Measurements from ENCODE around the gene EZR.
"Not testable (repeated sequence)": the region's sequence is repeated elsewhere in the genome, so short reads cannot be mapped to it uniquely, and the experiment has no call there.

Gene EZR

DNA sequence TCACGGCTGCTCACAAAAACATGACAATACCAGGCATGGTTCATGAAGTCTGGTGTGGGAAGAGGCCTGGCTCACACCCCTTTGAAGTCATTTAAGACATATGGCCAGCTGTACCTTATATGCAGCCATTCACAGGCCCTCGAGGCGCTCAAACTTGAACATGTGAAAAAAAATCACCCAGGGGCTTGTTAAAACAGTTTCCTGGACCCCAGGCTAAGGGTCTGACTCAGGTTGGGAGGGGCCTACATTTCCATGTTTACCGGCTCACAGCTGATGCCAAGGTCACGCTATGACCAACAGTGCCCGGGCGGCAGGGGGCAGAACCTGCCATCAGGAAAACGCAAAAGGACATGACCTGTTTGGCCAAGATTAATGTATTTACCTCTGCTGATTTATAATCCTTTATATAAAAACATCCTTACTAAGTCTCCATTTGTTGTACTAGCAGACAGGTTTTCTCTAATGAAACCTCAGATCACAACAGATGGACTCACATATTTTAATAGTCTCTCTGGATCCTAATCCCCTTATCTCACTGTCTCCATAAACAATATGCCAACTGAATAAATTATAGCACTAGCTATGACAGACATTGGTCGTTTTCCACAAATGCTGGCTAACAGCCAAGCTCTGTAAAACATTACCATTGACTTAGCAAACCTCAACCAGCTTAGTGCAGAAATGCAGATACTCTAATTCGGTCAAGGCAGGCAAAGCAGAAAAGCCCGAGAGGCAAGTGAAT, 19.9 kb downstream of the EZR start:
- DNase-seq (ENCODE audit: low read depth in 2 of 3, low spot score in 2 of 3), result no peak

DNA sequence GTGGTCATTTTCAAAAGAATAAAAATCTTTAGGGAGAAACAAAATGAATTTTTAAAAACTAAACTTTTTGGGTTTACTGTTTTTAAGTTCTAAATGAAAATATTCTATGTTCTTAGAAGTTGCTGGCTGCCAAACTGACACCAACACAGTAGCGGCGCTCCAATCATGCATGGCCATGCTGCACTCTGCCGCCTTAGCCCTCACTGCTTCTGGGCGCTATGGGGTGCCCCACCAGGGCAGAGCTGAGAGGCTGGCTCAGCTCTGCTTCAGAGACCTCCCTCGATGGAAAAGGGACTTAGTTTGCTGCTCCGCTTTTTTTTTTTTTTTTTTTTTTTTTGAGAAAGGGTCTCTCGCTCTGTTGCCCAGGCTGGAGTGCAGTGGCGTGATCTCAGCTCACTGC, 20.9 kb downstream of the EZR start:
- DNase-seq (ENCODE audit: low read depth in 2 of 3, low spot score in 2 of 3), result no peak

DNA sequence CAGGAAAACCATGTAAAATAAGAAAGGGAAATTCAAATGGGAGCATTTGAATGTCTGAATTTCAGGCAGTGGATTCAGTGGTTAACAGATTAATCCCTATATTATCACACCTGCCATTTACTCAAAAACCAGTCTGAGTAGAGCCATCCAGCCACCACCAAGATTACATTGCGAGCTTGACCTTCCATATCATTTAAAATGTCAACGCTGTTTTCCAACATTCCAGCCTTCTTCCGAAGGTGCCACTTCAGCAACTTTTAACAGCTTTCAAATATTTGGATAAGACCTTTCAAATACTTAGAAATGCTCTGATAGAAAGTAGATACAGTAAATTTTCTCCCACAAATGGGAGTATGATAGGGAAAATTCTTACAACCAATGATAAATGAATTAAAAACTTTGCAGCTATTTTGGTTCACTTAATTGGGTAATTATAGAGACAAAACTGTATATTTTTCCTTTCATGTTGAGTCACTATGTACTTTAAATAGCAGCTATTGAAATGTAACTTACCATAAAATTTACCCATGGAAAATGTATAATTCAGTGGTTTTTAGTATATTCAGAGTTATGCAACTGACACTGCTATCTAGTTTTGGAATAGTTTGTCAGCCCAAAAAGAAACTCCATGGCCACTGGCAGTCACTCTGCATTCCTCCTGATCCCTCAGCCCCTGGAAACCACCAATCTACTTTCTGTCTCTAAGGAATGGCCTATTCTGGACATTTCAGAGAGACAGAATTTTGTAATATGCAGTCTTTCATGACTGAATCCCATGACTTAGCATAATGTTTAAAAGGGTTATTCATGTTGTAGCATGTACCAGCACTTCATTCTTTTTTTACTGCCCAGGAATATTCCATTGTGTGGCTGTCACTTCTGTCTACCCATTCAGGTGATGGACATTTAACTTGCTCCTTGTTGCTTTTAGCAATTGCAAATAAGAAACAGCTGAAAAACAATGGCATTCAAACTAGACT, 21.5 kb downstream of the EZR start:
- DNase-seq (ENCODE audit: low read depth in 2 of 3, low spot score in 2 of 3), result no peak

DNA sequence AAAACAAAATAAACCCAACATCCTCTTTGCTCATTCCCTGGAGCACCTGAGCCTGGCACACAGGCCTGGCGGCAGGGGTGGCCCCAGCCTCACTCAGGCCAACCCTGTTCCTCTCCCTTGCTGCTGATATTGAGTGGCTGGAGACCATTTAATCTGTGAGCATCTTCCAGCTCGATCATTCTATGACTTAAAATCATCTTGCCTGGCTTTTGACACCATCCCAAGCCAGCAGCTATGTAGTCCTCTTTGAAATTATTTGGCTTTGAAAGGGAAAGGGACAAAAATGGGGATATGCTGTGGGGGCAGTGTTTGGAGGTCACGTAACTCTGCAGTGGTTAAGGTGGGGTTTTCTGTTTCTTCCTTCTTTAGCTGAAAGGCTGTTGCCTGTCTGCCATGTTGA, 22.8 kb downstream of the EZR start:
- no peak for DNase-seq (ENCODE audit: low read depth in 2 of 3, low spot score in 2 of 3)

DNA sequence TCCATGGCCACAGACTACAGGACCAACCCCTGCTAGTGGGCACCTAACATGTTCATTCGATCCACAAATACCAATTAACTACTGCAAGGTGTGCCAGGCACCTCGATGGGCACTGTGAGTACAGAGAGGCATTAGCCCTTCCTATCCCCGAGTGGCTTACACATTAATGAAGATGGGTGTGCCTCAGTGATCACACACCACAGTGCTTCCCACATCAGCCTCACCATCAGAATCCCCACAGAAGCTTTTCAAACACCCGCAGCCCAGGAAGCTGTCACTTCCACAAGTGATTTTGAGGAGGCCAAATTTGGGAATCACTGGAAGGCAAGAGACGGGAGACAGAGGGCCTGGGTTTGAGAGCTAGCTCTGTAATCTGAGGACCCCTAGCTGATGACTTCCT, 23.7 kb downstream of the EZR start:
- no peak for DNase-seq (ENCODE audit: low read depth in 2 of 3, low spot score in 2 of 3)

DNA sequence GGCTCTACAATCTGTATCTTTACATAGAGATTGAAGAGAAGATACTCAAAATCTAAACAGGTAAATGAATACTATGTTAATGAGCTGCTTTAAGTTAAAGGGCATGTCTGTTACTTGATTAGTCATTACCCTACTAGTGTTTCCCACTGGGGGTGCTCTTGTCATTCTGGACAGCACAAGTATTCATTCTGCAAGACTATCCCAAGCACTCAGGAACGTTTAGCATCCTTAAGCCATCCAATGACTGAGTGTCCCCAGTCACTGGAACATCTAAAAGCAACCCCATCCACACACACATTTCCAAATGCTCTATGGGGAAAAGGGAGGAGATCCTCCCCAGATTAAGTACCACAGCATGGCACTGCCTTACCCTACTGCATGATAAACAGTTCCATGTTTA, 25.7 kb downstream of the EZR start:
- no peak for DNase-seq (ENCODE audit: low read depth in 2 of 3, low spot score in 2 of 3)

DNA sequence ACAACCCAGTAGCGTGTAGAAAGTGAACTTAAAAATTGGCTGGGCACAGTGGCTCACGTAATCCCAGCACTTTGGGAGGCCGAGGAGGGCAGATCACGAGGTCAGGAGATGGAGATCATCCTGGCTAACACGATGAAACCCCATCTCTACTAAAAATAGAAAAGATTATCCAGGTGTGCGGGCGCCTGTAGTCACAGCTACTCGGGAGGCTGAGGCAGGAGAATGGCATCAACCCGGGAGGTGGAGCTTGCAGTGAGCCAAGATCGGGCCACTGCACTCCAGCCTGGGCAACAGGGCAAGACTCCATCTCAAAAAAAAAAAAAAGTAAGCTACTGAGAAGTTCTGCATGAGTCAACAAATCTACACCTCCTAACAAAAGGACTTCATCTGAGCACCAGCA, 26.7 kb downstream of the EZR start:
- DNase-seq (ENCODE audit: low read depth in 2 of 3, low spot score in 2 of 3), result not testable (repeated sequence)

DNA sequence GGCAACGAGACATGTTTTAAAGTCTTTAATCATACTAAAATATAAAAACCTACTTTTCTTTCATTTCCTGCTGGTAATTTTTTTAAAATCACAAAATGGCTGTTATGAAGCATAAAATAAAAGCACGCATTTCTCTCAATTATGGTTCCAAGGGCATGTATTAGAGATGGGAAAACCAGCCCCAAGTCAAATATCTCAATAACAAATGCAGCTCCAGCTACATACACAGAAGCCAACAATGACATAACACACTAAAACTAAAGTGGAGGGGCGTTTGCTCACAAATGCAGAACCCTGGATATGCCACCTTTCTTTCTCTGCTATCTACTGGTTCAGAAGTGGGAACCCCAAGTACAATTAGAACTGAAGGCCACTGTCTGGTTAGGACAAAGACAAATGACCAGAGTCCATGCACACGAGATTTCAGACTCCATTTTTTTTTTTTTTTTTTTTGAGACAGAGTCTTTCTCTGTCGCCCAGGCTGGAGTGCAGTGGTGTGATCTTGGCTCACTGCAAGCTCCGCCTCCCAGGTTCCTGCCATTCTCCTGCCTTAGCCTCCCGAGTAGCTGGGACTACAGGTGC, 27.8 kb downstream of the EZR start:
- DNase-seq (ENCODE audit: low read depth in 2 of 3, low spot score in 2 of 3), result no peak

DNA sequence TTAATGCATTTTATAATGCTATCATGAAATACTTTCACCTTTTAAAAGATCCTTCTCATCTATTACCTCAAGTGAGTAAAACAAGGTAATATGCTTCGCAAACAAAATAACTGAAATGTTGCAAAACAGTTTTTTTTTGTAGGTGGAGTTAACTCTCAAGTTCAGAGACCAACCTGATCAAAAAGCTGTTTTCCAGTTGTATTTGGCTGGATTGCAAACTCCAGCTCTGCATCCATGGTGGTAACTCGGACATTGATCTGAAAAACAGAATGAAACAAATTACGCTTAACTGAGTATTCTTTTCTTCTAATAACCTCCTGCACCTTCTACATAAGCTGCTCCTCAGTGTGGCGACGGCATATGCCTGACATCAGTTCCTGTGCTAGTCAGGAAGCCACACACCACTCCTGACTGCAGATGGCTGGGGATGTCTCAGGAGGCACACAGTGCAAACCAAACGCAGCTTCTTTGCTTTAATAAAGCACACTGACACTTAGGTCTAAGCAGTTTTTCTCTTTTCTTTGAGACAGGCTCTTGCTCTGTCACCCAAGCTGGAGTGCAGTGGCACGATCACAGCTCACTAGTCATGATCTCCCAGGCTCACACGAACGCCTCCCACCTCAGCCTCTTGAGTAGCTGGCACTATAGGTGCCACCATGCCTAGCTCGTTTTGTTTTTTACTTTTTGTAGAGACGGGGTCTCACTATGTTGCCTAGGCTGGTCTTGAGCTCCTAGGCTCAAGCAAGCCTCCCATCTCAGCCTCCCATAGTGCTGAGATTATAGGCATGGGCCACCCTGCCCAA, 29.9 kb downstream of the EZR start:
- no peak for DNase-seq (ENCODE audit: low read depth in 2 of 3, low spot score in 2 of 3)

DNA sequence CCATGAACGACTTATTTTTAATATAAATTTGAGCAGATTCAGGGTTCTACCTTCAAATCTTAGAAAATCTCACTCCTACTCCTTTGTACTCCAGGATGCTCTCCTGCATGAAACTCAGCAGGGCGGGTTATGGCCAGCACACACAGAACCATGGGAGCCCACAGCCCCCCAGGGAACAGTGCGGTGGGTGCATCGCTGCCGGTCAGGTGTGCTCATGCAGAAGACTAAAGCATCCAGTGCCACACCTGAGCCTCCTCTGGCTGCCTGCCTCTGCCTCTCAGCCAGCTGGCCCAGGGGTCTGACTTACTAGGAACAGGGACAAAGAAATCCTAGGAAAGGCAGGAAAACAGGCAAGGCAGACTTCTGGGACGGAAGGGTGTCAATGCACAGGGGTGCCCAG, 31.8 kb downstream of the EZR start:
- no peak for DNase-seq (ENCODE audit: low read depth in 2 of 3, low spot score in 2 of 3)

DNA sequence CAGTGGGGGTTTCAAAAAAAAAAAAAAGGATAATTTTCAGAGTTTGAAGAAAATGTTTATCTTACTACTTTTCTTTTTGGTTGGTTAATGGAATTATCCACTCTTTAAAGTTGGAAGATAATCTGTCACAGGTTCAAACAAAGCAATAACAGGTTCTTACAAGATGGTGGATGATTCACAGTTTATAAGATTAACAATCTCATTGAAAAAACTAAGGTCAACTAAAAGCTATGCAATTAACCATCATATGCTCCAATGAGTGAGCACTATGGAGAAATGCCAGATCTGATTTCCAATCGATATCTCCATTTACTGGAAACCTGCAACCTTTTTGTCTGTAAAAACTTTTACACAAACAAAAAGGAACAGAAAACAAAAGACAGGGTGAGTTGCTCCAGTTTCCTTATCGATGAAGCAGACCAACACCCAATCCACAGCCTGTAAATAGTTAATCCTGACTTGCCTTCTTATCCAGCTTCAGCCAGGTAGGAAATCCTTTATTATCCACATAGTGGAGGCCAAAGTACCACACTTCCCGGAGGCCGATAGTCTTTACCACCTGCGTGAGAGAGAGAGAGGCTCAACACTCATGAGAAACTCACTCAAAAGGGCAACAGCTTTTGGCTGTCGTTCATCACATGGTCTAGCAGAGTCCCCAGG, 32.4 kb downstream of the EZR start:
- no peak for DNase-seq (ENCODE audit: low read depth in 2 of 3, low spot score in 2 of 3)

DNA sequence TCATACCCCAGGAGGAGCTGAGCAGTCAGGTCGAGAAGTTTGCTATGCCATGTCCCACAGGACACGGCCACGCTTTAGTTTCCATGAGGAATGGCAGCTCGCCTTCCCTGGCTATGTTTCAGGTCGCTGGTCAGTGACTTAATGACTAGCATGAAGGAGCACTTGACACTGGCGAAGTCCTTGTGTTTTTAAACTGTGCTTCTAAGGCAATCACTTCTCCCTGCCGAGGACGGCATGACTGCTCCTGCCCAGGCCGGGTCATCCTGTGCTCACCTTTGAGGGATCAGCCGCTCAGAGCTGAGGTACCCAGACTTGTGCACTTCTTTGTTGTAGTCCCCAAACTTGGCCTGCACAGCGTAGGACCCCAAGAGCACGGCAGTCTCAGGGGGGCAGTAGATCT, 34.1 kb downstream of the EZR start:
- no peak for DNase-seq (ENCODE audit: low read depth in 2 of 3, low spot score in 2 of 3)

DNA sequence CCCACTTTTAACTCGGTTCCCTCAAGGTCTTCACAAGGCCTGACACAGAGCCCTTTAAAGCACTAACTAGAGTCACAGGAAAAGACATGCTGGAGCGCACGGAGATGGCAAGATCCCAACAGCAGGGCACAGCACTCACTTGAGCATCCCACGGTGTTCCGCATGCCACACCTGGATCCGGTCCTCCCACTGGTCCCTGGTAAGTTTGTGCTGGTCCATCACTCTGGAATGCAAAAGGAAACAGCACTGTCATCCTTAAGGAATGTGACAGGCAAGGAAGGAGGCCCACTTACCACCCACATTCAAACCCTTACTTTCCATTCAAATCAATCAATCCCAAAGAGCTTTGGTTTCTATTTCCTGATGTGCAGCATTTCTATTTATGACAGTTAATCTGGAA, 34.7 kb downstream of the EZR start:
- no peak for DNase-seq (ENCODE audit: low read depth in 2 of 3, low spot score in 2 of 3)

DNA sequence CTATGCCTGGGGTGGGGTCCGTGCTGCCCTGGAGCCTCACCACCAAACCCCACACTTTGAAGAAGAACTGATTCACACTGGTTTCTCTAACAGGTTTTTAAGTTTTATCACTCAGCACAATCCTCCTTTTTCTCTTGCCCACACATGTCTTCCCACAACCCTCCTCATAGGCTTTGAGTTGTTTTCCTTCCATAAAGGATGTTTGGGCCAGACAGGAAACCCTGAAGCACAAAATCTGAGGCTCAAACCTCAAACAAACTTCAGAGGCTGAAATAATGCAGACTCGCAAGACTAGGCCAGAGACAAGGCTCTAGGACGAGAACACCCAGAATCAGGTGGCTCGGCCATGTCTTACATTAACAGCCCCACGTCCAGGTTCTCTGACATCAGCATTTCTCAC, 35.3 kb downstream of the EZR start:
- no peak for DNase-seq (ENCODE audit: low read depth in 2 of 3, low spot score in 2 of 3)

DNA sequence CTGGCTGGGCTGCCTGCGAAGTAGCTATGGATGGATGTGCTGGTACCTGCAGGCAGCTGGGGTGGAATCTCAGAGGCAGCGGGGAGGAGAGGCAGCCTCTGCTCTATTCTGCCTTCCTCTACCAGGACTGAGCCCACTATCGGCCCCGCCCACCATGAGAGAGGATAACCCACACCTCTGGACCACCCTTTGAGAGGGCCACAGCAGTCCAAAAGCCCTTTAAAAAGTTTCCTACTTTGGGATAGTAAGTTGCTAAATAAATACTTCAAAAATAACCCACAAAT, 36.1 kb downstream of the EZR start:
- DNase-seq (ENCODE audit: low read depth in 2 of 3, low spot score in 2 of 3), result no peak

DNA sequence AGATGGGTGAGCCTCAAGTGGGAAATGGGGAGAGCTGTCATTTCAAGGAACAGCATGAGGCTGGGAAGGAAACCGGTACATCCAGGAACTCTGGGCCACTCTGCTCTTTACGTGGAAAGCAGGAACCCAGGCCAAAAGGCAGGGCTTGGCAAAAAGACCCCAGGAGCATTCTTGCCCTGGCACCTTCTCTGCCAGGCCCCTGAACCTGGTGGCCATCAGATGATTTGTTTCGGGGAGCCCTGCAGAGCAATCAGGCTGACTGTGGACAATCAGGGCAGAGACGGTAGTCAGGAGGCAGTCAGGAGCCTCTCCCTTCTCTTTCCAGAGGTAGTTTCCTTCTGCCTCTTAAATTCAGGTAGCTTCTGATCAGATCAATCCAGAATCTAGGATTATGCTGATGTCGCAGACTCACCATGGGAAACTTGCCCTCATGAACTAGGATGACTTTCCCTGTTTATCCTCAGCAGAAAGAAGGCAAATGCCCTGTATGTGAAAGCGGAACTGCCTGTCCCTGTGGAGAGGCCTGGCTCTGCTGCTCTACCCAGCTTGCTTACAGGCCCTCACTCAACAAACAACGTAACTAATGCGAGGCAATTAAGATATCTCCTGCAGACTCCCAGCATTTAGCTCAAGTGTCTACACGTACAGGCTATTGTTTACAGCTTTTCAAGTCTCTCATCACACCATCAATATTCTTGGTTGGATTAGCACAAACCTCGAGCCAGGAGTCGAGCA, 36.6 kb downstream of the EZR start:
- DNase-seq (ENCODE audit: low read depth in 2 of 3, low spot score in 2 of 3), result no peak

DNA sequence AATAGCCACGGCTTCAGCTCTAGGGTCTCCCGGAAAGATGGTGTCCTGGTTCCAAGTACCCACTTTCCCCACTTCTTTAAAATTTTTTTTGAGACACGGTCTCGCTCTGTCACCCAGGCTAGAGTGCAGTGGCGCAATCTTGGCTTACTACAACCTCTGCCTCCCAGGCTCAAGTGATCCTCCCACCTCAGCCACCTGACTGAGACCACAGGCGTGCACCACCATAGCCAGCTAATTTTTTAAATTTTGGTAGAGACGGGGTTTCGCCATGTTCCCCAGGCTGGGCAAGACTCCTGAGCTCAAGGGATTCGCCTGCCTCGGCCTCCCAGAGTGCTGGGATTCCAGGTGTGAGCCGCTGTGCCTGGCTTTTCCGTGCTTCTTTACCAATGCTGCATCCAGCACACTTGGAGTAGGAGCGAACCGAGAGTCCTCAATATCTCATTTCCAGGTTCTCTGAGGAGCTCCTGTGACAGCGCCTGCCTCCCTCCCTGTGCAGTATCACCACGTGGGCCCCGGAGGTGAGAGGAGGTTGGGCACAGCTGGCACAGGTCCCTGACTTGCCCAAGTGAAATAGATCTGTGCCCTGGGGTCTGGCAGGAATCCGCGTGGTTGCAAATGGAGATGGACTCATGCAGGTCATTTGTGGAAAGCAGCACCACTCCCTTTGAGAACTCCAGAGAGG, 37.3 kb downstream of the EZR start:
- DNase-seq (ENCODE audit: low read depth in 2 of 3, low spot score in 2 of 3), result no peak

DNA sequence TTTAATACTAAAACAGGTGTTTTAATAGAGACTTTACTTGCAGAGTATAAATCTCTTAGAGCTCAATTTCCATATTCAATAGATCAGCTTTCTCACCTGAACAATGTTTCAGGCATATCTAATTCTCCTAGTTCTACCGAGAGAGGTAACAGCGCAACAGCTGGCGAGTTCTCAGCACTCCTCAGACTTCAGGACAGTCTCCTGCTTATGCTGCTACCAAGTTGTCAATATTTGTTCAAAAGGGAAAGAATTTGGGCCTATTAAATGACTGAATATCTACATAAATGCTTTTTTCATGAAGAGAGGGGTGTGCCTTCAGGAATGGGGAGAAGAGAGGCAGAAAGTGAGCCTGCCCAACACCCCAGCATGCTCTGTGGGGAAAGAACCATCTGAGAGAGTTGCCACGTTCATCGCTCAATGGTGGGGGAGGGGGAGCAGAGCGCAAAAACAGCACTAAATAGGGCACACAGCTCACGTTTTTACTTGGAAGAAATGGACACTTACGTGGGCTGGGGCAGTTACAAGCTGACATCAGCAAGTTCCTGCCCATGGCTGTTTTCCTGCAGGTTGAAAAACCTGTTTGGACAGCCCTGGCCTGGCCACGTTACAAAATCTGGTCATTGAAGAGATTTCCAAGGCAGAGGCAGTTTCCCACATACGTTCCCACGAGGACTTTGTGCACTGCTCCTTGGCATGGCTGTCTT, 38.0 kb downstream of the EZR start:
- no peak for DNase-seq (ENCODE audit: low read depth in 2 of 3, low spot score in 2 of 3)

DNA sequence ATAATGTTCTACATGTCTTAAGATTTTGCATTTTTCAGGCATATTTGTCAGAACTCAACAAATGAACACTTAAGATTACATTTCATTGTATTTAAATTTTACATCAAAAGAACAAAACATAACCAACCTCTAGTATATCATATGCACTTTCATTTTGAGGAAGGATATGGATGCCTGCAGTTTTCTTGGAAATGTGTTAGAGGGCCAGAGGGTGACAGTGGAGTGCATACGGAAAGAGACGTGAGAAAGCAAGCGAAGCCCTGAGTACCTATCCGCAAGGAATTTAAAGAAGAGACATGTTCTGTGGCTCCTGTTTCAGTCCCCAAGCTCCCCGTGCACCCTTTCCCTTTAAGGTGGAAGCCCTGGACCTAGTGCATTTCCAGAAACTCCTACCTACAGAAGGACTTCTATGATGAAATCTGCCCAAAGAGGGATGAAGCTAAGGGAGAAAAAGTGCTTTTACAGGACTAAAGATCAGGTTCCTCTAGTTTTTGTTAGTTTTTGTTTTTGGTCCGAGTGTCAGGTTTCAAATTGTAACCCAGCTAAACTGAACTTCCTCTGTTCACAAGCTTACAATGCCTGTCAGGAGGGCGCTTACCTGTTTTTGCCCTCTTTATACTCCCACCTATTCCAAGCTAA, 38.8 kb downstream of the EZR start:
- no peak for DNase-seq (ENCODE audit: low read depth in 2 of 3, low spot score in 2 of 3)

All from activated CD8-positive, alpha-beta memory T cell treated with anti-CD3 and anti-CD28 coated beads for 48 hours (primary cell).